ENCODE data around the gene ATXN7. TPM values are rescaled to one million over a fixed set of nuclear protein-coding genes. Genes with fewer than 3 reads are reported as not detected.

Gene ATXN7
- total RNA-seq, 4 donors from 2014 or later, result 48.5 to 80.3 (median 75.2) TPM

GRCh38 chr3:63992516-63993209, 129.0 kb downstream of the ATXN7 start:
- no peaks in the 10 kb centered on the region for H3K27me3 ChIP-seq
- H3K4me1 ChIP-seq, result no peaks in the 10 kb centered on the region
- DNase-seq, result no peak
- TF ChIP-seq CTCF (IDR thresholded peaks at IDR 0.05) (no peak), POLR2A (IDR thresholded peaks at IDR 0.05) (no peak)
- H3K36me3 ChIP-seq, result peaks cover 0 to 87% (median 8%) of the 10 kb centered on the region in 3 donors
- no peak overlapping the region for H3K4me3 ChIP-seq
- H3K27ac ChIP-seq, result no peak overlapping the region
- H3K9me3 ChIP-seq, result no peaks in the 10 kb centered on the region

GRCh38 chr3:63993653-63994079, 130.0 kb downstream of the ATXN7 start:
- Histone ChIP-seq H3K27ac (no peak overlapping the region), H3K4me3 (no peak overlapping the region), H3K27me3 (no peaks in the 10 kb centered on the region), H3K36me3 (peaks cover 0 to 86% (median 0%) of the 10 kb centered on the region in 3 donors), H3K4me1 (no peaks in the 10 kb centered on the region), H3K9me3 (no peaks in the 10 kb centered on the region)
- peak in 2 of 3 donors; percentile 33 to 81 for DNase-seq
- no peak for TF ChIP-seq POLR2A (IDR thresholded peaks at IDR 0.05)
- peak; percentile 51 to 94 (median 88) for TF ChIP-seq CTCF (IDR thresholded peaks at IDR 0.05)

GRCh38 chr3:63995086-63995485, 131.4 kb downstream of the ATXN7 start:
- DNase-seq, result no peak
- Histone ChIP-seq H3K9me3 (no peaks in the 10 kb centered on the region), H3K4me1 (no peaks in the 10 kb centered on the region), H3K4me3 (no peak overlapping the region), H3K36me3 (peaks cover 0 to 86% (median 0%) of the 10 kb centered on the region in 3 donors), H3K27me3 (no peaks in the 10 kb centered on the region), H3K27ac (no peak overlapping the region)
- TF ChIP-seq POLR2A (IDR thresholded peaks at IDR 0.05) (no peak), CTCF (IDR thresholded peaks at IDR 0.05) (no peak)

- no peak overlapping the region for H3K4me3 ChIP-seq
- TF ChIP-seq POLR2A (IDR thresholded peaks at IDR 0.05), result no peak
- no peak for TF ChIP-seq CTCF (IDR thresholded peaks at IDR 0.05)
- H3K36me3 ChIP-seq, result peaks cover 0 to 90% (median 0%) of the 10 kb centered on the region in 3 donors
- no peaks in the 10 kb centered on the region for H3K9me3 ChIP-seq
- H3K4me1 ChIP-seq, result no peaks in the 10 kb centered on the region
- H3K27me3 ChIP-seq, result no peaks in the 10 kb centered on the region
- DNase-seq, result no peak
- H3K27ac ChIP-seq, result no peak overlapping the region
These were observed 135.4 kb downstream of the ATXN7 start for GRCh38 chr3:63998852-63999754.

- TF ChIP-seq POLR2A (IDR thresholded peaks at IDR 0.05) (no peak), CTCF (IDR thresholded peaks at IDR 0.05) (no peak)
- no peak for DNase-seq
- no peaks in the 10 kb centered on the region for H3K27me3 ChIP-seq
These were observed 136.9 kb downstream of the ATXN7 start for GRCh38 chr3:64000453-64001055.

More at GRCh38 chr3:64000453-64001055, 136.9 kb downstream of the ATXN7 start:
- Histone ChIP-seq H3K36me3 (peaks cover 0 to 90% (median 0%) of the 10 kb centered on the region in 3 donors), H3K27ac (no peak overlapping the region), H3K4me3 (no peak overlapping the region), H3K4me1 (no peaks in the 10 kb centered on the region), H3K9me3 (no peaks in the 10 kb centered on the region)

Measured in Peyer's patch (tissue), 4 donors.